Measurements from ENCODE around the gene LRP3. TPM values are rescaled to one million over a fixed set of nuclear protein-coding genes. Genes with fewer than 3 reads are reported as not detected.

The LRP3 gene
- total and polyA plus RNA-seq, 2 experiments from 2014 or later = 3.5 to 62.7 TPM

- TF ChIP-seq ZNF462 (CRISPR knock-in tag; IDR thresholded peaks at IDR 0.05) (no peak), STAT1 (IDR thresholded peaks at IDR 0.05; ENCODE audit: unreplicated experiment) (no peak), CREB1 (CRISPR knock-in tag; IDR thresholded peaks at IDR 0.05; ENCODE audit: low read depth) (no peak), EZH2phosphoT487 (IDR thresholded peaks at IDR 0.05; ENCODE audit: unreplicated experiment) (no peak), ZNF331 (CRISPR knock-in tag; IDR thresholded peaks at IDR 0.05; ENCODE audit: low read depth) (no peak), CTCF (conservative IDR thresholded peaks at IDR 0.05; ENCODE audit: low read depth in 2 of 2) (no peak)
Measured at GRCh38 chr19:33167438-33167837, 26.7 kb upstream of the LRP3 start (continued).

GRCh38 chr19:33168528-33168927, 25.6 kb upstream of the LRP3 start:
- H3K36me3 ChIP-seq (ENCODE audit: insufficient read depth) = no peaks in the 10 kb centered on the region
- H3F3A ChIP-seq (replicated peaks; ENCODE audit: low read depth) = no peaks in the 10 kb centered on the region
- no peak overlapping the region for H3K27ac ChIP-seq (ENCODE audit: low read depth)
- no peak for DNase-seq (ENCODE audit: low spot score)
- Mint-ChIP-seq H3K4me1 (no peaks in the 10 kb centered on the region), H3K36me3 (ENCODE audit: low read depth) (peaks cover 16% of the 10 kb centered on the region), H3K9me3 (peaks cover 37% of the 10 kb centered on the region), H3K27me3 (ENCODE audit: insufficient read depth, low read depth, poor library complexity) (peaks cover 3% of the 10 kb centered on the region), H3K4me3 (no peak overlapping the region), H3K27ac (no peak overlapping the region)
- H3K27me3 ChIP-seq (ENCODE audit: insufficient read depth) = no peaks in the 10 kb centered on the region
- H3K4me3 ChIP-seq = no peak overlapping the region
- H3K4me1 ChIP-seq (ENCODE audit: insufficient read depth) = peaks cover 3% of the 10 kb centered on the region; the same call in 1 of the 2 replicates
- no peaks in the 10 kb centered on the region for H4K20me1 ChIP-seq (replicated peaks; ENCODE audit: insufficient read depth)
- H3K4me2 ChIP-seq = no peak overlapping the region
- ATAC-seq = no peak
- no peaks in the 10 kb centered on the region for H3K9me2 ChIP-seq (ENCODE audit: insufficient read depth)
- TF ChIP-seq EZH2 (IDR thresholded peaks at IDR 0.05; ENCODE audit: low read depth, unreplicated experiment) = no peak
- H3K79me2 ChIP-seq (replicated peaks; ENCODE audit: insufficient read depth) = no peaks in the 10 kb centered on the region
- no peak overlapping the region for H2AFZ ChIP-seq
